Raji (cell line): ENCODE measurements around the gene CAPZB.

ENCODE experiments used
- POLR2A ChIP-seq: IDR thresholded peaks from 2 replicates; pipeline ENCODE4 v1.6.1; 2011; ENCODE audit warnings: low read depth, low read length, control low read depth; ENCODE audit not compliant: insufficient read depth

The CAPZB gene

GRCh38 chr1:19385221-19385620 lies 100.1 kb downstream of the CAPZB start:
- TF ChIP-seq POLR2A: no peak

- no peak for TF ChIP-seq POLR2A
Observed at GRCh38 chr1:19384772-19385187, 100.6 kb downstream of the CAPZB start.

- no peak for TF ChIP-seq POLR2A
Observed at GRCh38 chr1:19384113-19384512, 101.2 kb downstream of the CAPZB start.

- no peak for TF ChIP-seq POLR2A
Observed at GRCh38 chr1:19382222-19382621, 103.1 kb downstream of the CAPZB start.

- TF ChIP-seq POLR2A: no peak
Observed at GRCh38 chr1:19381261-19381660, 104.1 kb downstream of the CAPZB start.

GRCh38 chr1:19377812-19378718 lies 107.3 kb downstream of the CAPZB start:
- TF ChIP-seq POLR2A: no peak

- TF ChIP-seq POLR2A: no peak
Observed at GRCh38 chr1:19376428-19377372, 108.6 kb downstream of the CAPZB start.

GRCh38 chr1:19375631-19376400 lies 109.5 kb downstream of the CAPZB start:
- no peak for TF ChIP-seq POLR2A

- no peak for TF ChIP-seq POLR2A
Observed at GRCh38 chr1:19374926-19375325, 110.4 kb downstream of the CAPZB start.

GRCh38 chr1:19374083-19374801 lies 111.1 kb downstream of the CAPZB start:
- TF ChIP-seq POLR2A: no peak

- no peak for TF ChIP-seq POLR2A
Observed at GRCh38 chr1:19373211-19374082, 111.9 kb downstream of the CAPZB start.

GRCh38 chr1:19372602-19373001 lies 112.7 kb downstream of the CAPZB start:
- no peak for TF ChIP-seq POLR2A

GRCh38 chr1:19372136-19372514 lies 113.2 kb downstream of the CAPZB start:
- TF ChIP-seq POLR2A: no peak
